ENCODE data around the gene OPCML.
A peak's percentile ranks its signal among the peaks of the same experiment; 100 is the strongest.

Gene OPCML

DNA sequence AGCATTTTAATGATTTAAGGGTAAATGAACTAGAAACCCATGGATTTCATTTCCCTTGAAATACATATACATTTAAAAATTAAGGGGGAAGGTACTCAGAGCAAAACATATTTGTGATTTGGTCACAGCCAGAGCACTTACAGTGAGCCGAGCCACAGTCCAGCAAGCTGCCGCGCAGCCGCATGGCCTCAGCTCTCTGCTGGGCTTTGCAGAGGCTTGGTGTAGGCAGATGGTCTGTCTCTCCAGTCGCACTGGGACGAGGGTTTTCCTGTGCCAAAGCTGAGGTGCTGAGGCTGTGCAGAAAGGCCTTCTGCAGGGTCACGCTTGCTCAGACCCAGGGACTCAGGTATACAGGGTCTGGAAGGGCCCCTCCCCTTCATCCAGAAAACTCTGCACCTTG, 367.3 kb downstream of the OPCML start:
- DNase-seq = no peak

DNA sequence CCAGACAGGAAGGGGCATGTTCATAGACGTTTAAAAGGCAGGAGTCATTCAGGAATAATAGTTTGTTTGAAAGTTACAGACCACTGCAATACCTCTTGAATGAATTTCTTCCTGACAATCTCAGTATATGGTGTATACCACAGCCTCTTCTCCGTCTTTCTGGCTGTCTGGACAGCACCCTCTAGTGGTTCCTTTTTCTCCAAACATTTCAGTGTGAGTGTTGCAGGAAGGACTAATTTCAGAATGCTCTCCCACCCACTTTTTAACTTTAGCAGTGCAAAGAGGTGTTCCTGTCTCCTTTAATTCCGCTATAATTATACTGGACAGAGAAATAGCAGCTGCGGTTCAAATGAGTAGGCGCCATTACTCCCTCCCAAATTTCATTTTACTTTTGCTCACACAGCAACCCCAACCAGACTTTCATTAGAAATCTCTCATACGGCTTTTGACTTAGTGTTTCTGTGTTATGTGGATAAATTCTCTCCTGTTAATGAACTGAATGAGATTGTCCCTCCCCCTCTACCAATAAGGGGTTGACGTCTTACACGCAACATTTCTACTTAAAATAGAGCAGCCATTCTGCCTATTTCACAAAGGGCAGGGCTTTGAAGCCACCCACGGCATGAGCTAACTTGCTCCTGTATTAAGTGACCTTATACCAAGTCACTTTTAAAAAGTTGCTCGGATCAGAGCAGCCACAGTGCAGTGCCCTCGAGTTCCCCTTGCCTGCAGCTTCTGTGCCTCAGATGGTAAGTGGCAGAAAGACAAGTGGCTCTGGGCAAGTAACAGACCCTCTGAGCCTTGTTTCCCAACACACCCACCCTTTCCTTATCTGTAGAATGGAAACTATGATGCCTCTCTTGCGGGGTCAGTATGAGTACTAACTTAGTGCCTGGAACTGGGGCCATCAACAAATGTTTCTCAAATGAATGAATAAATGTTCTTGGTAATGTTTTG, 368.6 kb downstream of the OPCML start:
- DNase-seq = no peak

DNA sequence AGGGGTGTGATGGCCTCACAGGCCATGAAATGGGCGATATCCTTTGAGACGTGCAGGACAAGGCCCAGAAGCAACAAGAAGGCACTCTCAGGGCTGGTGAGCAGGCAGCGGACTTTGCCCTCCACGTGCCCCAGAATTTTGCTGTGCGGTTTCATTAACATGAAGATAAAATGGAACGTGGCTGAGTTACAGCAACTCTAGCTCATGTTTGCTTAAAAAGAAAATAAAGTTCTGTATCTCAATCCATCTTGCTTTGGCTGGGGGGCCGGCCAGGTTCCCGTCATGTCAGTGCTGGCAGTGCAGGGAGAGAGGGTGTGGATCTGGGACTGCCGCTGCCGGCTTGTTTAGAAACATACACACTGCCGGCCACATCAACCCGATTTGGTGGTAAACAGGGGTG, 370.1 kb downstream of the OPCML start:
- DNase-seq = no peak

DNA sequence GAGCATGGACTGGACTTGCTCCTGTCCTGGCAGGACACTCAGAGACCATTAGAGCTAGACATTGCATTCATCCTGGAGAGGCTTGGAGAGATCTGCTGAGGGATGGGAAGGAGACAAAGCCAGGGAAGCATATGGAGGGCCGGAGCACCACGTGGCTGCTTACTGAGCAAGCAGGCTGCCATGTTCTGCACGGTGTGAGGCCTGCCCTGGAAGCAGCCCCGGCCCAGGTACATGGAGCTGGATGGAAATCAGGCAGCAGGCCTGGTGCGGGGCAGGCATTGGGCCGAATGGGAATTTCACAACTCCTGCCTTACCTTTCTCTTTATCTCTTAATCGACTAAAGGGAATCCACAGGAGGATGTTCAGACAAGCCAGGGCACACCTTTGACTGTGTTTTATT, 371.5 kb downstream of the OPCML start:
- DNase-seq = no peak

DNA sequence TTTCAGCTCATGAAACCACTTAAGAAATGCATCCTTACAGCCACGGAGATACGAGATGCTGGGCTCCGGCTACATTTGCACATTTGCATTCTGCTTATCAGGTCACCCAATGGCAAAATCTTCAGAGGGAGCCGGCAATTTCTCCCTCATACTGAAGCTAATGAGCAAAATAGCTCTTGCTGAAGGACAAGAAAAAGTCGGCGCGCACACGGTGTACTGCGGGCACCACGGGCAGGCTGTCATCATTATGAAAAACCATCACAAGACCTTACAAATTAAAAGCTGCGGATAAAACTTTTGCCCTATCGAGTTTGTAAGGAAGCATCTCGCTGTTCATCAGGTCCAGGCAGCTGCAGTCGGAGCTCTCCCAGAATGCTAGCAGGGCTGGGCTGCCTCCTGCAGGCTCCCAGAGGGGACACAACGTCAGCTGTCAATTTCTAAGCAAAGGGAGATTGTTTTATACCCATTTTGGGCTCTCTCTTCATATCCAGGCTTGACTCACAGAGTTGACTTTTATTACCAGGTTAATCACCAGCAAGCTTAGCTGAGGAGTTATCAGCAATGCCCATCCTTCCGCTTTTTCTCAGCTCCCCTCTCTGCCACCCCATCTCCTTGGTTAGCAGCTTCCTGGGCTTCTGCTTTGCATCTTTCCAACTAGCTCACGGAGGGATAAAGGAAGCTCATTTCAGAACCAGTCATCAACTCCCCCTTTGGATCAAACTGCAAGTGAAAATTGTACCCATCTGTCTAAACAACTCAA, 375.1 kb downstream of the OPCML start:
- no peak for DNase-seq

DNA sequence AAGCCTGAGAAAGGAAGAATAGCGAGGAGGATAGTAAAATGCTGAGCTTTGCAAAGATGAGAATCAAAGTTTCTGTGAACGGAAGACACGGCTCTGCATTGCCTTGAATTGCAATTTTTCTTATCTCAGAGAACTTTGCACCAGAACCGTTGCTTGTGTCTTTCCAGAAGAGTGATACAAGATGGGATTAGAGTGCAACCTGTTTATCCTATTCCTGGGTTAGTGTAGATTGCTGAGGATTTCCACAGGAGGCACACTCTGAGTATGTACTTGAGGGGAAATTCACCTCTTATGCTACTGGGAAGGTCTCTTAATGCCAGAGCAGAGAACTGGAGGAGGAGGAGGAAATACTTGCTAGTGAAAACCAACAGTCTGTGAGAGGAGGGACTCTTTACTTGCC, 377.5 kb downstream of the OPCML start:
- DNase-seq = no peak

DNA sequence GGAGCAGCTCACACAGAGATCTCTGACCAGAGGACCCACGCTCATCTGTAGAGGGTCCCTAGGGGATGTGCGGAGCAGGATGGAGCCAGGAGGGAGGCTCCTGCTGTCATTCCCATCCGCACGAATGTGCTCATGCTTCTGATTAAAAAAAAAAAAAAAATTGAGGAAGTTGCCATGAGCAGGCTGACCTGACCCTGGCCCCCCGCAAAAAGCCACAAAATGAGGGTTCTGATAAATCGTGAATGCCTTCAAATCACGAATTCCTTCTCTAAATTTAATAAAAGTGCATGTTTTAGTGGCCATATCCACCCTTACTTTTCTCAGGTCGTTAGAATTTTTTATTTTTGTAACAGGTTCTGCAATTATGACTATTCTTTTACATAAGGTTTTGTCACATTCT, 378.2 kb downstream of the OPCML start:
- DNase-seq = no peak

DNA sequence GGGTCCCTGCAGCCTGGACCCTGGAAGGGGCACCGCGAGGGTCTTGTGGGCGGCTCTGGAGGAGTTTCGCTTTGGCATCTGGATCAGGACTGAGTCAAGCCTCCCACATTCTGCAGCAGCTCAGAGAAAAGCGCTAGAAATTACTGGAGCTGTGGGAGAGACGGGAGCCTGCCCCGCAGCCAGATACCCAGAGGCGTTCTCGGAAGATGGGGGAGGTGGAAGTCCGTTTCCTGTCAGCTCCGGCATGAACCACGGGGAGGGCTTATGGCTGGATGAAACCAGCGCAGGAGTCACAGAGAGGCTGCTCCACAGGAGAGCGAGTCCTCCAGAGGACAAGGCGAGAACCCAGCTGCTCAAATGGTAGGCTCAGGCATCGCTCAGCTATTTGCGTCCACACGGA, 379.3 kb downstream of the OPCML start:
- DNase-seq = no peak

DNA sequence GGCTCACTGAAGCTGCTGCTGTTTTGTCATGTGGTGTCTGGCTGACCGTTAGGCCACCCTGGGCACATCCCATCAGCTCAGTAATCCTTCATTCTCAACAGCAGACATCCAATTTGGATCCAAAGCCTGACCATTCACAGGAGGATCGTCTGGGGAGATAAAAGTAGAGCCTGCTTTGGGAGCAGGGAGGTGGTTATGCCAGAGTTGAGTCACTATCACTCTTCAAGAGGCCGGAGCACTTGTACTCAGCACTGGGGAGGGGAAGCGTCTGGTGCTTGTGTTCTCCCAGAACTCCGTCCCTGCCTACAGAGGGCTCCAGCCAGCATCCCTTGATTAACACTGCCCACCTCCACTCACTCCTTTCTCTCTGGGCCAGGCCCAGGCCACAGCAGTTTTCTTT, 382.6 kb downstream of the OPCML start:
- DNase-seq = no peak

DNA sequence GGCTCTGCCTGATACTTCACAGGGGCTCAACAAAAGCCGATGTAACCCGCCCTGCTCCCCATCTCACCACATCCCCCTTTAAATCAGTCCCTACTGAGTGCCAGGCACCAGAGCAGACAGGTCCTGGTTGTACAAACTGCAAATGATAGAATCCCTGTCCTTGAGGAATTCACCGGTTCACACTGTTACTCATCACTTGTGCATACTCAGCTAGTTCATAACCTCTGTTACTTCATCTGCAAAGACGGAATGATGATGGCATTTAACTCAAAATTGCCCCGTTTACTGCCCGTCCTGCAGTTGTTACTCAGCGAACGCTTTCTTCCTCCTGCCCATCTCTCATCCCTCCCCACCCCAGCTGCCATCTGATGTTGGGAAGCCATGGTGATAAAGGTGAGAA, 384.7 kb downstream of the OPCML start:
- no peak for DNase-seq

DNA sequence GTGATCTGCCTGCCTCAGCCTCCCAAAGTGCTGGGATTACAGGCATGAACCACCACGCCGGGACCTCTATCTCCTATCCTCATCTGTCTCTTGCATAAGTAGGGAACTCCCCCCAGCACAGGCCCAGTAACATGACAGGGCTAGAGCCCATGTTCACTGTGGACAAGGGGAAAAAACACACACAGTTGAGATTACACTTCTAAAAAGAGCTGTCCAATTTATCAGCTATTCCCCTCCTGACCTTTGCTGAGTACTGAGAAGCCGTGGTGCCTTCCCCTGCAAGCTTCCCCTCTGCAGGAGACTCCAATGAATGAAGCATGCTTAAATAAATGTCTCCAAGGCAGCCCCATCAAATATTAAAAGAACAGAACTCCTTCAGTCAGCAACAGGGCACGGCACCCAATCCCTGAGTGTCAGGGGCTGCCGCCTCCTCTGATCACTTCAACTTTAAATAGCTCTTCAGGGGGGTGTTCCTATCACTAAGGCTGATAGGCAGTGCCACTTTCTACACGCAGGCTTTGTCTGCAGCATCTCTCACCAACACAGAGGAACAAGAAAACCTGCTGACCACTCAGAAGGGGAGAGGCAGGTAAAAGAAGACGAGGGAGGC, 385.5 kb downstream of the OPCML start:
- no peak for DNase-seq

DNA sequence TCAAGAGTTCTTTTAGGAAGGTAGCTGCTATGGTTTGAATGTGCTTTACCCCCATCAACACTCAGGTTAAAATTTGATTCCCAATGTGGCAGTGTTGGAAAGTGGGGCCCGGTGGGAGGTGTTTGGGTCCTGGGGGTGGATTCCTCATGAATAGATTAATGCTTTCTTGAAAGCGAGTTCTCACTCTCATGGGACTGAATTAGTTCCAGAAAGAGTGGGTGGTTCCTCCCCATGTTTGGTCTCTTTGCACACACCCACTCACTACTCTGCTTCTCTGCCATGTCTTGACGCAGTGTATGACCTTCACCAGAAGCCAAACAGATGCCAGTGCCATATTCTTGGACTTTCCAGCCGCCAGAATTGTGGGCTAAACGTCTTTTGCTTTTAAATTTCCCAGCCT, 394.4 kb downstream of the OPCML start:
- no peak for DNase-seq

DNA sequence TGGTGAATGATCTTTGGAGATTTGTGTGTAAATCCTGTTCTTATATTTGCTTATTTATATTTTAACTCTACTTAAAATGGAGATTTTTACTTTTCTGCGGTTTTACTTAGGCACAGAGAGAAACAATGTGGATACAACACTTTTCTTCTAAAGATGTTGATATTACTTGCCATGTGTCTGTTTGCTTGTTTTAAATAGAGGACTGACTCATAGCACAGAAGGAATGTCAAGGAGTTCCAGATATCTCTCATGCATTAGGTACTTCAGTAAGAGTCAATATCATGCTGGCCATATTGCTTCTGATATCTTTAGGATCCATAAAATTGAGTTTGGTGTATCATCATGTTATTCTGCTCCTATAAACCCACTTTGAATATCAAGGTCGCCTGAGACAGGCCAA, 395.0 kb downstream of the OPCML start:
- DNase-seq = no peak

DNA sequence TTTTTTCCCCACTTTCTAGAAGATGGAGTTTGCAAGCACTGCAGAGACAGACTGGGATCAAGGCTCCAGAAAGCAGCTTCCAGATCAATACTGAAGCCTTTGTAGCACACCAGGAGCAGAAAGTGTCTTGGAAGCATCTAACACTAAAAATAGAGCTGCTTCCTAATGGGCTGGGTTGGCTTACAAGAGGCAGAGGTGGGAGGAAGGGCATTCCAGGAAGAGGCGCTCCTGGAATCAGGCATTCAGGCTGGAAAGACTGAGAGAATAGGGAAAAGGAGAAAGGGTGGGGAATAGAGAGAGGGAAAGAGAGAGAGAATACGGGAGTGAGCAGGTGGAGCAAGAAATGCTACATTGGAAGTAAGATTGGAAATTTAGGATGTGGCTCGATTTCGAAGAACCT, 395.9 kb downstream of the OPCML start:
- no peak for DNase-seq

DNA sequence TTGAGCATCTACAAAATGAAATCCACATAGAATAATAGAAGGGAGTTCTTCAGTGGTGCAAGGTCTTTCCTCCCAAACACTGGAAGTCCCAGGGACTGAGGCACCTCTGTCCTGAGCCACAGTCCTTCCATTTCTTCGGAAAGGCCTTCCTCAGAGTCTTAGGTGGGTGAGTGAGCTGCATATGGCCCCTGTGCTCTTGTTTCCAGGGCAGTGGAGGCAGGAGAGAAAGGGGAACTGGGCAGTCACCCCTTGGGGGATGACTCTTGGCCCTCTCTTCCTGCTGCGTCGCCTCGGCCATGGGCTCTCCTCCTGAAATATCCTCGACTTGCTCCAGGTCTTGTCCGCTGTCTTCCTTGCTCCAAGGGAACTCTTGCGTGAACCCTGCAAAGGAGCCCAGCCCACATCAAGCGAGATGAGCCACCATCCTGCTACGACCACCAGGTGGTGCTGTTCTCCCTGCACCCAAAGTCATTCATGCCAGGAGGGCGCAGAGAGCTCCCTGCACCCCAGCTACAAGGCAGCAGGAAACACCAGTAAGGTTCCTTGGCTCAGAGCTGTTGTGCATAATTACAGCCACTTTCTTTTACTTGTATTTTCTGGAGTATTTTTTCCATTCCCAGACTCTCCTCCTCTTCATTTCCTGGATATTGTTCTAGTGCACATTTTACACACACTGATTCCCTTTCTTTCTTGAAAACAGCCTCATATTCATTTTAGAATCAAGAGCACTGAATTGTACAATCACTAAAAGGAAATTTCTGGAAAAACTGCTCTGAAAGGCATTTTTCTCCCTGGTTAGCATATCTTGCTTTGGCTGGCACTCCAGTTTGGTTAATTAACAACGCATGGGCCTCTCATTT, 397.8 kb downstream of the OPCML start:
- peak; percentile 46 for DNase-seq

DNA sequence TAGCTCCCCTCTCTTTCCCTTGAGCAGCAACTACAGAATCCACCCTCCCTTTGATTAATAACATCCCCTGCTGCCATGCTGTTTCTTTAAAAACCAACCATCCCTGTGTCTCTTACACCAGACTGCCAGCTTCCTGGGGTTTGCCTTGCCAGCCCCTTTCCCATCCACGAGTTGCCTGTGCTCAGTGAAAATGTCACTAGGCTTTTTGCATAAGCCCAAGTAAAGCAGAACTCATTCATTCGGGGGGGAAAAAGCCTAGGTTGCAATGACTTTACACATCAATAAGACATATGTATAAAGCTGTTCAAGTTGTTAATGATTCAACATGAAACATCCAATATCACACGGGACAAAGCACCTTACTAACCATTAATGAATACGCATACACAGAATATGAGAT, 398.7 kb downstream of the OPCML start:
- DNase-seq = no peak

DNA sequence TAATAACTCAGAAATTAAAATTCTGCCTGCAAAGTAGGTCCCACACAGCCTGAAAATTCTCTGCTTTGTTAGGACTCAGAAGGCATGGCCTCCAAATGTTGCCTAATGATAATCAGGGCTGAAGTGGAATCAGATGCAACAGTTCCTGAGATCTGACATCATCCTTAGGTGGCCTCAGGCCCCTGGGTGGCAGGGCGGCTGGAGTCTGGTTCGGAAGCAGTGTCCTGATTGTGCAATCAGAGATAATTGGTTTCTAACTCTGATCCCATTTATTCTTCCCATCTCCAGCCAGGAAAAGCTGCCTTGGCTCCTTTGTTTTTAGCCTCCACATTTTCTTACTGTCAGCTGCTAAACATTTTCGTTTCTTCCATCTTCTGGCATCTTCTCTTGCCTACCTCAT, 399.3 kb downstream of the OPCML start:
- DNase-seq = no peak

DNA sequence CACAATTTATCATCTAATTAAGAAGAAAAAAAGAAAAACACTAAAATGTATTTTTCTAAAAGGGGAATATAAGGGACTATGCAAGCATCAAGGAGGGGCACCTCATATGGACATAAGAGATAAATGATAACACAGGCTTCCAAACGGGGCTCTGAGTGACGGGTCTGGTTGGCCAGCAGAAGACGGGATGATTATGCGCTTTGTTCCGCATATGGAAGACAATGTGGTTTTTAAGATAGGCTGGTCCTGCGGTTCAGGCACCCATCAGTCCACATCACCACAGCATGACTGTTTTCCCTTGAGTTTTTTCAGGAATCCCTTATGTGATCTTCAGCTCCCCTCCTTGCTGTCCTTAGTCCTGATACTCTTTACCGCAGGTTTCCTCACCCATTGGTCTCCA, 404.6 kb downstream of the OPCML start:
- DNase-seq = no peak

DNA sequence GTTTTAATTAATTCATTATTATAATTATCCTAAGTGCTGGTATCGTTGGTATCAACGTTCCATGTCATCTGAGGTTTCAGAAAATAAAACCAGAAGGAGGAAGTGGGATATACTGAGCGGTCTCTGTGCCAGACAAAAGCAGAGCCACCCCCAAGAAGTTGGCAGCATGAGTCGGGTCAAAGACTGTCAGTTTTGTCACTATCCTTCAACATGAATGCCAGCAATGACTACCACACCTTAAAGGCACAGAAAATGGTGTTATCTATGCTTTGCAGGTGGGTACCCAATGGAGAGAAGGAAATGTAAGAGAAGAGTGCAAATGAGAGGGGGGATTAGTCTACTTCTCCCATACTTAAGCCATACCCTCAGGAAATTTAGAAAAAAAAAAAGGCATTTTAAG, 408.5 kb downstream of the OPCML start:
- DNase-seq = no peak

DNA sequence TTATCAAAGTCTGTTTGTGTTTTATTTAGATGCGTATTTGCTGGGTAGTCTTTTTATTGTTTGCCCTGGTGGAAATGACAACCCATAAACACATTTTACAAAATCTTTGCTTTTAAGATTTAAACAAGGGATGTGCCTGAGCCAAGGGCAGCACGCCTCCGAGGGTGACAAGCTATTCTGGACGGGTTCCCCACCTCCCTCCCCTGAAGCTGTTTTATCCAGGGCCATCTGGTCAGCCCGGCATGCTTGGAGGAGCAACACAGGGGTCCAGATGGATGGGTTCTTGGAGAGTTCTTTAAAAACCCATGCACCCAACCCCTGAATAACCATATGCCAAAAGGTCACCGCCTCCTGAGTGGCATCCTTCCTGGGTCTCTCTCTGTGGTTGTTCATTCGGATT, 408.9 kb downstream of the OPCML start:
- DNase-seq = no peak

DNA sequence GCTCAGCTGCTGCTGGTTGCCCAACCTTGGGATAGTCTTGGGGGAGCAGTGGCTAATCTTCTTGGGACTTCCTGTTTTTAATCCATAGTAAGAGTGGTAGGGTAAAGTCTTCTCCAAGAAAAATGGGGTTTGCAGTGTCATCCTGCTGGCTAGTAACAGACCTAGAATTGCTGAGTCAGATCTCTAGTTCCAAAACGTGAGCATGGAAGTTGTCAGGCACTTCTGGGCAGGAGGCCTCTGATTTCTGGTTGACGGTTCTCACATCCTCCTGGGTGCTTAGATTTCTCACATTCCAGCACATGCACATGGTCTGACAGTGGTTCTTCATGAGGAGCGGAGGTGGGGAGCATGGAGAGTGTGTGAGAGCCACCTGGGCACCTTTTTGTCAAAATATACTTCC, 410.0 kb downstream of the OPCML start:
- DNase-seq = no peak

DNA sequence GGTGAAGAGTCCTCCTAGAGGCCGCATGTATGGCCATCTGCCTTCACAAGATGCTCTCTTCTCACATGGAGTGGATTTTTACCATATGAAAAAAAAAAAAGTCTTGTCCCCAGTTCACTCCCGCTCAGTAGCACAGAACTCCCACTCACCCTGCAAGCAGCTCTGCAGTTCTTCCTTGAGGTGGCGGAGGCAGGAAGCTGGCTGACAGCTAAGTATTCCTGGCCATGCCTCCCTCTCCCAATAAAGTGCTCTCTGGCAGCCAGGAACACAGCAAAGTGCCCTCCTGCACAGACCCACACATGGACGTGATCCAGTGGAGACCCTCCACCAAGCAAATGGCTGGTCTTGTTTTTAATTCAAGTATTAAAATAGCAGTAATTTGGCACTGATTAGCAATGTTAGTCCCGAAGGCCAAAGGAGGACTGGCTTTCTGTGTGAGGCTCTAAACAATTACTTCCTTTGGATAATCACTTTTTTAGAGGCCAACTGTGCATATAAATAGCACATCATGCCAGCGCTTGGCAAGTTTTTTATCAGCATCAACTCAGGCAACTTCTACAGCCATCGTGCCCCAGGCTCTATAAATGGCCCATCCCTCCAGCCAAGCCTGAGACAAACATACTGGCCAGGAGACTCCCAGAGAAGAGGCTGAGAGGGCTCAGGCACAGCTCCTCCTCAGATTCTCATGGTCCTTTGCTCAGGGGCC, 413.6 kb downstream of the OPCML start:
- DNase-seq = no peak

Measured in stimulated activated CD4-positive, alpha-beta T cell treated with anti-CD3 and anti-CD28 coated beads, Interleukin-1b, Interleukin-23, amount 100 ng/mL, for 48 hours (primary cell).